Karpas-422 (cell line): ENCODE results near the gene SMG9. TPM values are rescaled to one million over a fixed set of nuclear protein-coding genes. Genes with fewer than 3 reads are reported as not detected.
"Not testable (repeated sequence)": the region's sequence is repeated elsewhere in the genome, so short reads cannot be mapped to it uniquely, and the experiment has no call there.

Experiments used
- DNase-seq: peaks from one replicate; pipeline ENCODE4 v3.0.0-alpha.2; 2015
- H2AFZ ChIP-seq: fragments of 200-600 bp; sonication (generic); 2 replicates; pipeline ENCODE4 v1.6.1; 2014; ENCODE audit warnings: antibody characterized with exemption, low read length, mixed read lengths
- H3K27ac ChIP-seq: fragments of 200-600 bp; sonication (generic); 2 replicates; pipeline ENCODE4 v1.5.1; 2014; ENCODE audit warnings: mild to moderate bottlenecking, low read length, moderate library complexity
- H3K27me3 ChIP-seq: fragments of 200-600 bp; sonication (generic); 2 replicates; pipeline ENCODE4 v1.6.1; 2014; ENCODE audit warnings: low read length, mixed read lengths
- H3K36me3 ChIP-seq: fragments of 200-600 bp; sonication (generic); 2 replicates; pipeline ENCODE4 v1.6.1; 2014; ENCODE audit warnings: low read length, mixed read lengths; ENCODE audit not compliant: insufficient read depth
- H3K4me1 ChIP-seq: fragments of 200-600 bp; sonication (generic); 2 replicates; pipeline ENCODE4 v1.6.1; 2014; ENCODE audit warnings: mild to moderate bottlenecking, low read length, mixed read lengths
- H3K4me2 ChIP-seq: fragments of 200-600 bp; sonication (generic); 2 replicates; pipeline ENCODE4 v1.6.1; 2014; ENCODE audit warnings: low read length, low read depth, mild to moderate bottlenecking; ENCODE audit not compliant: poor library complexity, severe bottlenecking
- H3K4me3 ChIP-seq: fragments of 200-600 bp; sonication (generic); 2 replicates; pipeline ENCODE4 v1.5.1; 2014; ENCODE audit warnings: mild to moderate bottlenecking, antibody characterized with exemption, low read length, mixed read lengths
- H3K79me2 ChIP-seq: fragments of 200-600 bp; sonication (generic); 2 replicates; pipeline ENCODE4 v1.6.1; 2014; ENCODE audit warnings: mild to moderate bottlenecking, low read length, mixed read lengths
- H3K9ac ChIP-seq: fragments of 200-600 bp; sonication (generic); 2 replicates; pipeline ENCODE4 v1.6.0; 2014; ENCODE audit warnings: low read length
- H3K9me2 ChIP-seq: fragments of 200-600 bp; sonication (generic), shearing (Covaris generic); replicated peaks from 2 replicates; pipeline ENCODE4 v1.6.0; 2014; ENCODE audit warnings: mild to moderate bottlenecking, low read length, moderate library complexity; ENCODE audit not compliant: insufficient read depth
- H3K9me3 ChIP-seq: fragments of 300-700, 200-600 bp; sonication (generic); 2 replicates; pipeline ENCODE4 v1.6.1; 2014; ENCODE audit warnings: low read length, mixed read lengths
- H4K20me1 ChIP-seq: fragments of 200-600 bp; sonication (generic); 2 replicates; pipeline ENCODE4 v1.6.1; 2014; ENCODE audit warnings: mild to moderate bottlenecking, antibody characterized with exemption, low read length, low read depth; ENCODE audit not compliant: insufficient read depth
- total RNA-seq: library from RNA; depleted of rRNA; stranded (reverse); fragments of >200 nt; shearing (Covaris generic); gene quantifications from 2 replicates; pipeline ENCODE4 v1.2.3, GENCODE V29; 2014; ENCODE audit warnings: low replicate concordance

Gene SMG9
- total RNA-seq, 1 experiment from 2014 or later = 11.0 TPM

- Histone ChIP-seq H3K4me2 (no peak overlapping the region), H3K4me3 (no peak overlapping the region)
Observed at GRCh38 chr19:43776286-43776685, 21.5 kb upstream of the SMG9 start.

GRCh38 chr19:43775299-43775890 lies 20.6 kb upstream of the SMG9 start:
- DNase-seq = no peak
- Histone ChIP-seq H2AFZ (no peak overlapping the region), H3K27me3 (no peaks in the 10 kb centered on the region), H3K79me2 (no peaks in the 10 kb centered on the region), H3K27ac (no peak overlapping the region), H3K9me3 (no peaks in the 10 kb centered on the region), H4K20me1 (no peaks in the 10 kb centered on the region), H3K4me2 (no peak overlapping the region), H3K9me2 (no peaks in the 10 kb centered on the region), H3K9ac (no peak overlapping the region), H3K4me3 (no peak overlapping the region), H3K36me3 (no peaks in the 10 kb centered on the region), H3K4me1 (no peaks in the 10 kb centered on the region)

More at GRCh38 chr19:43776286-43776685, 21.5 kb upstream of the SMG9 start:
- Histone ChIP-seq H3K4me1 (no peaks in the 10 kb centered on the region; the same call in 1 of the 2 replicates), H2AFZ (no peak overlapping the region), H3K9me2 (no peaks in the 10 kb centered on the region), H3K27ac (no peak overlapping the region), H3K27me3 (no peaks in the 10 kb centered on the region), H4K20me1 (no peaks in the 10 kb centered on the region), H3K9me3 (no peaks in the 10 kb centered on the region), H3K79me2 (no peaks in the 10 kb centered on the region), H3K36me3 (no peaks in the 10 kb centered on the region), H3K9ac (no peak overlapping the region)
- no peak for DNase-seq

- H3K9ac ChIP-seq, H3K36me3 ChIP-seq, DNase-seq, H2AFZ ChIP-seq, H4K20me1 ChIP-seq, H3K27ac ChIP-seq, H3K9me3 ChIP-seq, H3K4me2 ChIP-seq, H3K4me3 ChIP-seq, H3K4me1 ChIP-seq, H3K79me2 ChIP-seq, H3K27me3 ChIP-seq, H3K9me2 ChIP-seq: not testable (repeated sequence)
Observed at GRCh38 chr19:43774940-43775258, 20.1 kb upstream of the SMG9 start.

DNA sequence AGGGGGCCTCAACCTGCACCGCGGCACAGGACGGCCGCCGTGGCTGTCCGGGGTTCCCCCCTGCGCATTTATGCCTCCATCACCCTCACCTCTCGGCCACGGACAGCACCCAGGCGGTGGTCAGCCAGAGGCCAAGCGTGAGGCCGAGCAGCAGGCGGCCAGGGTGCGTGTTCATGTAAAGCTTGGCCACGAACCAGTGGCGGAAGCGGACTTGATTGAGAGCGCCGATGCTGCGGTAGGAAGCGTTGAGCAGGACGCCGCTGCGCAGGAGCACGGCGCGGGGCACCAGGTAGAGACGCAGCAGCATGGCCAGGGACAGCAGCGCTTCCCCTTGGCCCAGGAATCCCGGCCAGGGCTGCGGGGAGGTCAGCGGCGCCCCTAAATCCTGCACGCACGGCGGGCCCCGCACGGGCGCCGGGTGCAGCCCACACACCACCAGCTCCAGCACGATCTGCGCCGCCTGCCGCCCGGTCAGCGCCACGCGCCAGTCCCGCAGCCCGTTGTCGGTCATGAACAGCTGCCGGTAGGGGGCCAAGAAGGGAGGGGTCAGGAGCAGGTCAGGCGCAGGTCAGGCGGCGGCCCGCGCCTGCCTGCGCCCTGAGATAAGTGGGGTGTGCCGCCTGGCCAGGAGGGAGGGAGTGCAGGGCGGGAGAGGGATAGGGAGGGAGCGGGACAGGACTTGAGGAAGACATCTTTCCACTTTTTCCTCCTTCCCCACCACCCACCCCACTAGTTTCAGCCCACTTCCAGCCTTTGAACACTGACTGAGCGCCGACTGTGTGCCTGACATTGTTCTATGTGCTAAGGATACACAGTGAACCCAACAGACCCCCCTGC lies 19.6 kb upstream of the SMG9 start:
- no peak overlapping the region for H3K27ac ChIP-seq
- no peaks in the 10 kb centered on the region for H3K79me2 ChIP-seq

DNA sequence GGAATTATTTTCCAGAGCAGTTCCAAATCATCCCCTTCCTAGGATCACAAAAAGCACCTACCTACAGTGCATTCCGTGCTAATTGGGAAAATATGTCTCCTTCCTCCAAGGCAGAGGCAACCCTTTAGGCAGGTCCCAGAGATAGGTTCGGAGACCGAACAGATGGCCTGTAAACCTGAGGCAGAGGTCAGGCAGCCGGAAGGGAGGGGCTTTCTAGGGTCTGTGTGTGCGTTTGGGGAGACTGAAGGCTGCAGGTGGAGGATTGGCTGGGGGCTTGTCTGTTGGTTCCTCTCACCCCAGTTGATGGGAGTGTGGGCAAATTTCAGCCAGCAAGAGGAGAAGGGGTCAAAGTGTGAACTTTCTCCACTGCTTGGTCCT lies 19.0 kb upstream of the SMG9 start:
- Histone ChIP-seq H3K27ac (no peak overlapping the region), H3K4me1 (no peaks in the 10 kb centered on the region), H2AFZ (no peak overlapping the region), H3K4me3 (no peak overlapping the region), H3K4me2 (no peak overlapping the region), H3K9ac (no peak overlapping the region), H3K36me3 (no peaks in the 10 kb centered on the region), H3K9me3 (no peaks in the 10 kb centered on the region), H3K9me2 (no peaks in the 10 kb centered on the region), H3K27me3 (no peaks in the 10 kb centered on the region), H4K20me1 (no peaks in the 10 kb centered on the region), H3K79me2 (no peaks in the 10 kb centered on the region)
- DNase-seq = no peak

More for the DNA sequence above, 19.6 kb upstream of the SMG9 start:
- no peak overlapping the region for H3K4me2 ChIP-seq
- H4K20me1 ChIP-seq = no peaks in the 10 kb centered on the region
- H2AFZ ChIP-seq = no peak overlapping the region
- no peaks in the 10 kb centered on the region for H3K4me1 ChIP-seq
- no peaks in the 10 kb centered on the region for H3K27me3 ChIP-seq
- H3K9me2 ChIP-seq = no peaks in the 10 kb centered on the region
- H3K9me3 ChIP-seq = no peaks in the 10 kb centered on the region
- no peak overlapping the region for H3K4me3 ChIP-seq
- H3K36me3 ChIP-seq = no peaks in the 10 kb centered on the region
- DNase-seq = no peak
- no peak overlapping the region for H3K9ac ChIP-seq

DNA sequence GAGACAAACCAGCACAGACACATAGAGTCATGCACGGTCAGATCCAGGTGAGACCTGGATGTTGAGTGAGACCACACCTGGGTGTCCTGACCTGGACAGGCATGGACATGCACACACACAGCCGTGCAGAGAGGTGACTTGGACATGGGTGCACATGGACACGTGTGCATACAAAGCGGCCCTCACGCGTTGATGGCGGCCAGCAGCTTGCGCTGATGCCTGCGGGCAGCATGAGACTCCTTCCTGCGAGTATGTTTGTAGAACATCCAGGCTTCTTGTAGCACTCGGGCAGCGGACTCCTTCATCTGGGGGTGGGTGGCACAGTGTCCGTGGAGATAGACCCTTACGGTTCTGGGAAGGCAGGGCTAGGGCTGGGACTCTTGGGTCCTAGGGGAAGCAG lies 14.5 kb upstream of the SMG9 start:
- no peak for DNase-seq
- H3K27me3 ChIP-seq = no peaks in the 10 kb centered on the region
- H3K9me2 ChIP-seq = no peaks in the 10 kb centered on the region
- H3K4me3 ChIP-seq = no peak overlapping the region
- no peaks in the 10 kb centered on the region for H4K20me1 ChIP-seq
- no peaks in the 10 kb centered on the region for H3K9me3 ChIP-seq
- H3K79me2 ChIP-seq = no peaks in the 10 kb centered on the region
- H3K9ac ChIP-seq = no peak overlapping the region
- H3K4me2 ChIP-seq = no peak overlapping the region
- H3K36me3 ChIP-seq = no peaks in the 10 kb centered on the region
- H3K27ac ChIP-seq = no peak overlapping the region
- H3K4me1 ChIP-seq = peaks cover 5% of the 10 kb centered on the region
- no peak overlapping the region for H2AFZ ChIP-seq

DNA sequence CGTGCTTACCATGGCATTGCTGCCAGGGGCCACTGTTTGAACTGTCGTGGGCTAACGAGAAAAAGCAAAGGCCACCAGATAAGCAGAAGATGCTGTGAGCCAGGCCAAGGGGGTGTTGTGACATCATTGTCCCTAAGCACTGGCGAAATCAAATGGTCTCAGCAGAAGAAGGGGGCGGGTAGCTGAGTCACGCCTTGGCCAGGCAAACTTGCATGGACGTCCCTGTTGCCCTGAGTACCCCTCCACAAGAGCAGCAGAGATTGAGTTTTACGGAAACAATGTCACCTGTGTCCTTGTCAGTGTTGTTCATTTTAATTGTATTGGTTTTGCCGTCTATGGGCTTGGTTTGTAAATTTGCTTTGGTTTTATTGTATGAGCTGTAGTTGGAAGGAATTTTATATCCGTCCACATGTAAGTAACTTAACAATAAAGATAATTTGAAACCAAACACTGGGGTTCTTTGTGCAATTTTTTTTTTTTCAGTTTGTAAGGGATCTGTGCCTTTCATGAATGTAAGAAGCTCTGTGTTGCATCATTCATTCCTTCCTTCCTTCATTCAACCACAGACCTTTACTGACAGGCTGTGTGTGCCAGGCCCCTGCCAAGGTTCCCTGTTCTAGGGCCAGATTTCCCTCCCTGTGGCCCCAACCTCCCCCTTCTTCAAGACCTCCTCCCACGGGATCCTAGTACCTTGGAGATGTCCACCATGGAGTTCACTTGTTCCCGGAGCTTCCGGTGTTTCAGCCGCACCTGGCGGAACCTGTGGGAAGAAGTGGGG lies 13.7 kb upstream of the SMG9 start:
- H4K20me1 ChIP-seq = no peaks in the 10 kb centered on the region
- no peaks in the 10 kb centered on the region for H3K36me3 ChIP-seq
- H3K9me2 ChIP-seq = no peaks in the 10 kb centered on the region
- no peak overlapping the region for H2AFZ ChIP-seq
- no peaks in the 10 kb centered on the region for H3K9me3 ChIP-seq
- H3K27ac ChIP-seq = no peak overlapping the region
- H3K4me2 ChIP-seq = no peak overlapping the region
- H3K79me2 ChIP-seq = no peaks in the 10 kb centered on the region
- H3K27me3 ChIP-seq = no peaks in the 10 kb centered on the region
- no peak overlapping the region for H3K9ac ChIP-seq
- no peak for DNase-seq
- peaks cover 5% of the 10 kb centered on the region for H3K4me1 ChIP-seq
- H3K4me3 ChIP-seq = no peak overlapping the region

DNA sequence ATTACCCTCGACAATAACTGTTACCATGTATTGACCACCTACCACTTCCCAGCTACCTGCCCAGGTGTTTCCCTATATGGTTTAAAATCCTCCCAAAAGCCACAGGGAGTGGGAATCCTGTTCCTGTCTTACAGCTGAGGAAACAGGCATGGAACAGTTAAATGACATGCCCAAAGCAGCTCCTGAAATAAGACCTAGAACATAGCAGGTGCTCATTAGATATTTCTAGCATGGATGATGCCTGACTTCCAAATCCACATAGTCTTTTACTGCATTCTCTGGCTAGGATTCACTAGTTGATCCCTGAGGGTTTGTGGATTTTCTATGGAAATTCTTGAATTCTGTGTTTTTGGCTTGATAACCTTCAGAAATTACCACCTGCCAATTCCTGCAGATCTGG lies 13.1 kb upstream of the SMG9 start:
- H2AFZ ChIP-seq = no peak overlapping the region
- H3K4me3 ChIP-seq = no peak overlapping the region
- no peak overlapping the region for H3K27ac ChIP-seq
- H3K27me3 ChIP-seq = no peaks in the 10 kb centered on the region
- no peaks in the 10 kb centered on the region for H3K9me2 ChIP-seq
- H3K9ac ChIP-seq = no peak overlapping the region
- no peak overlapping the region for H3K4me2 ChIP-seq
- H4K20me1 ChIP-seq = no peaks in the 10 kb centered on the region
- H3K9me3 ChIP-seq = no peaks in the 10 kb centered on the region
- no peaks in the 10 kb centered on the region for H3K79me2 ChIP-seq
- H3K4me1 ChIP-seq = peaks cover 5% of the 10 kb centered on the region
- H3K36me3 ChIP-seq = no peaks in the 10 kb centered on the region
- DNase-seq = no peak
